Measurements from ENCODE around the gene TM2D3. TPM values are rescaled to one million over a fixed set of nuclear protein-coding genes. Genes with fewer than 3 reads are reported as not detected.
A peak's percentile ranks its signal among the peaks of the same experiment; 100 is the strongest.

TM2D3 gene
- total and polyA plus RNA-seq, 2 experiments from 2014 or later = 26.2 to 36.6 TPM

DNA sequence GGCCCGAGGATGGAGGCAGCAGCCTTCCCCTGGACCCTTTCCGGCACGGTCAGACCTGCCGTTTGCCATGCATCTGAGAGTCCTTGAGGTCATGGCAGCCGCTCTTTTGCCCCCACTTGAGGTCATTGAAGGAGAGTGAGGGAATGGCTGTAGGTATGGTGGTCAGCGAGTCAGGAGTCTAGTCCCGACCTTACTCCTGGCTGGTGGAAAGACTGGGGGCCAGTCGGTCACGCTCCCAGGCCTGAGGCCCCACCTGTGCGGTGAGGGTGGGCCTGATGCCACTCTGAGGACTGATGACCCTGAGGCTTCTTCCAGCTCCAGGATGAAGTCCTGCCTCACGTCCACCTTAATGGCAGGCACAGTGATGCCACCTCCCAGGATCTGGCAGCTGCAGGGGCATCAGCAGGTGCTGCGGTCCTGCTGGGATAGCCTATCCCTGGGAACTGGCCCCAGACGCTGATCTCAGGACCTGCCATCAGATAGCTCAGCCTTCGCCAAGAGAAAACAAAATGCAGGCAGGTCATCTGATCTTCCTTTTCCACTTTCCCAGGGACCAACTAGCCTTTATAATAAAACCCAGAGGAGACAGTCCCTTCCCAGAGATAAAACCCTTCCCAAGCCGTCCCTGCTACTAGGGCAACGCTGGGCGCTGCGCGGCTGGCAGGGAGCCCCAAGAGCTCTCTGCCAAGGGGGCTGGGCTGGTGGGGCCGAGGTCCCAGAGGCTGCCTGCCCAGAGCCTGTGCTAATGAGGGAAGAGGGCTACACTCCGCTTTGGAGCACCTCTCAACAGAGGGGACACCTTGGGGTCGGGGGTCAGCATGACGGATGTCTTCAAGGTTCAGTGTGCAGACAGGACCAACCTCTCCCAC lies 42.2 kb downstream of the TM2D3 start (continued):
- no peak for TF ChIP-seq ZNF331 (CRISPR knock-in tag; IDR thresholded peaks at IDR 0.05; ENCODE audit: low read depth)
- TF ChIP-seq, protein P1, sequence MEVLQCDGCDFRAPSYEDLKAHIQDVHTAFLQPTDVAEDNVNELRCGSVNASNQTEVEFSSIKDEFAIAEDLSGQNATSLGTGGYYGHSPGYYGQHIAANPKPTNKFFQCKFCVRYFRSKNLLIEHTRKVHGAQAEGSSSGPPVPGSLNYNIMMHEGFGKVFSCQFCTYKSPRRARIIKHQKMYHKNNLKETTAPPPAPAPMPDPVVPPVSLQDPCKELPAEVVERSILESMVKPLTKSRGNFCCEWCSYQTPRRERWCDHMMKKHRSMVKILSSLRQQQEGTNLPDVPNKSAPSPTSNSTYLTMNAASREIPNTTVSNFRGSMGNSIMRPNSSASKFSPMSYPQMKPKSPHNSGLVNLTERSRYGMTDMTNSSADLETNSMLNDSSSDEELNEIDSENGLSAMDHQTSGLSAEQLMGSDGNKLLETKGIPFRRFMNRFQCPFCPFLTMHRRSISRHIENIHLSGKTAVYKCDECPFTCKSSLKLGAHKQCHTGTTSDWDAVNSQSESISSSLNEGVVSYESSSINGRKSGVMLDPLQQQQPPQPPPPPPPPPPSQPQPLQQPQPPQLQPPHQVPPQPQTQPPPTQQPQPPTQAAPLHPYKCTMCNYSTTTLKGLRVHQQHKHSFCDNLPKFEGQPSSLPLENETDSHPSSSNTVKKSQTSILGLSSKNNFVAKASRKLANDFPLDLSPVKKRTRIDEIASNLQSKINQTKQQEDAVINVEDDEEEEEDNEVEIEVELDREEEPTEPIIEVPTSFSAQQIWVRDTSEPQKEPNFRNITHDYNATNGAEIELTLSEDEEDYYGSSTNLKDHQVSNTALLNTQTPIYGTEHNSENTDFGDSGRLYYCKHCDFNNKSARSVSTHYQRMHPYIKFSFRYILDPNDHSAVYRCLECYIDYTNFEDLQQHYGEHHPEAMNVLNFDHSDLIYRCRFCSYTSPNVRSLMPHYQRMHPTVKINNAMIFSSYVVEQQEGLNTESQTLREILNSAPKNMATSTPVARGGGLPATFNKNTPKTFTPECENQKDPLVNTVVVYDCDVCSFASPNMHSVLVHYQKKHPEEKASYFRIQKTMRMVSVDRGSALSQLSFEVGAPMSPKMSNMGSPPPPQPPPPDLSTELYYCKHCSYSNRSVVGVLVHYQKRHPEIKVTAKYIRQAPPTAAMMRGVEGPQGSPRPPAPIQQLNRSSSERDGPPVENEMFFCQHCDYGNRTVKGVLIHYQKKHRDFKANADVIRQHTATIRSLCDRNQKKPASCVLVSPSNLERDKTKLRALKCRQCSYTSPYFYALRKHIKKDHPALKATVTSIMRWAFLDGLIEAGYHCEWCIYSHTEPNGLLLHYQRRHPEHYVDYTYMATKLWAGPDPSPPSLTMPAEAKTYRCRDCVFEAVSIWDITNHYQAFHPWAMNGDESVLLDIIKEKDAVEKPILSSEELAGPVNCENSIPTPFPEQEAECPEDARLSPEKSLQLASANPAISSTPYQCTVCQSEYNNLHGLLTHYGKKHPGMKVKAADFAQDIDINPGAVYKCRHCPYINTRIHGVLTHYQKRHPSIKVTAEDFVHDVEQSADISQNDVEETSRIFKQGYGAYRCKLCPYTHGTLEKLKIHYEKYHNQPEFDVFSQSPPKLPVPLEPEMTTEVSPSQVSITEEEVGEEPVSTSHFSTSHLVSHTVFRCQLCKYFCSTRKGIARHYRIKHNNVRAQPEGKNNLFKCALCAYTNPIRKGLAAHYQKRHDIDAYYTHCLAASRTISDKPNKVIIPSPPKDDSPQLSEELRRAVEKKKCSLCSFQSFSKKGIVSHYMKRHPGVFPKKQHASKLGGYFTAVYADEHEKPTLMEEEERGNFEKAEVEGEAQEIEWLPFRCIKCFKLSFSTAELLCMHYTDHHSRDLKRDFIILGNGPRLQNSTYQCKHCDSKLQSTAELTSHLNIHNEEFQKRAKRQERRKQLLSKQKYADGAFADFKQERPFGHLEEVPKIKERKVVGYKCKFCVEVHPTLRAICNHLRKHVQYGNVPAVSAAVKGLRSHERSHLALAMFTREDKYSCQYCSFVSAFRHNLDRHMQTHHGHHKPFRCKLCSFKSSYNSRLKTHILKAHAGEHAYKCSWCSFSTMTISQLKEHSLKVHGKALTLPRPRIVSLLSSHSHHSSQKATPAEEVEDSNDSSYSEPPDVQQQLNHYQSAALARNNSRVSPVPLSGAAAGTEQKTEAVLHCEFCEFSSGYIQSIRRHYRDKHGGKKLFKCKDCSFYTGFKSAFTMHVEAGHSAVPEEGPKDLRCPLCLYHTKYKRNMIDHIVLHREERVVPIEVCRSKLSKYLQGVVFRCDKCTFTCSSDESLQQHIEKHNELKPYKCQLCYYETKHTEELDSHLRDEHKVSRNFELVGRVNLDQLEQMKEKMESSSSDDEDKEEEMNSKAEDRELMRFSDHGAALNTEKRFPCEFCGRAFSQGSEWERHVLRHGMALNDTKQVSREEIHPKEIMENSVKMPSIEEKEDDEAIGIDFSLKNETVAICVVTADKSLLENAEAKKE (CRISPR knock-in tag; IDR thresholded peaks at IDR 0.05) = no peak

DNA sequence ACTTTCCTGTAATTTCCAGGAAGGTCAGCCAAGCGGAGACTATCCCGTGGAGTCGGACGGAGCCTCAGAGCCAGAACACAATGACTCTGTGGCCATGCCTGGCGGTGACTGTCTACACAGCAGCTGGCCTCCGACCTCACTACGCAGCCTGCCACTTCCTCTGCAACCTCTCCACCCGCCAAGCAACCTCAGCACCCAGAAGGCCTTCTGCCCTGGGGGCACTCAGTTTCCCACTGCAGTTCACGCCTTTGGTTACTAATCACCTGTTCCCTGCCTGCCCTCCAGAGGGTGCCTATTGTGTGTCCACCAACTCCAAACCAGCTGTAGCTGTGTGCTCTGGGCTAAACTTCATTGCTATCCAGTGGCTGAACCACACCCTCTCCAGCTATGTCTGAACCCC lies 44.0 kb downstream of the TM2D3 start:
- no peak overlapping the region for H3K27ac ChIP-seq (ENCODE audit: low read depth)
- H3K36me3 ChIP-seq (ENCODE audit: insufficient read depth) = no peaks in the 10 kb centered on the region
- Mint-ChIP-seq H3K4me1 (no peaks in the 10 kb centered on the region; the same call in 2 of the 3 replicates), H3K36me3 (ENCODE audit: low read depth) (no peaks in the 10 kb centered on the region), H3K4me3 (no peak overlapping the region), H3K27ac (no peak overlapping the region), H3K27me3 (ENCODE audit: insufficient read depth, low read depth, poor library complexity) (peaks cover 8% of the 10 kb centered on the region), H3K9me3 (peaks cover 5% of the 10 kb centered on the region; the same call in 2 of the 3 replicates)
- H3K4me3 ChIP-seq = no peak overlapping the region
- H2AFZ ChIP-seq = no peak overlapping the region; the same call in 1 of the 2 replicates
- no peaks in the 10 kb centered on the region for H3F3A ChIP-seq (replicated peaks; ENCODE audit: low read depth)
- DNase-seq (ENCODE audit: low spot score) = no peak
- ATAC-seq = peak; percentile 68
- H3K4me1 ChIP-seq (ENCODE audit: insufficient read depth) = no peaks in the 10 kb centered on the region
- H3K4me2 ChIP-seq = no peak overlapping the region
- no peaks in the 10 kb centered on the region for H4K20me1 ChIP-seq (replicated peaks; ENCODE audit: insufficient read depth)
- TF ChIP-seq, protein P2, sequence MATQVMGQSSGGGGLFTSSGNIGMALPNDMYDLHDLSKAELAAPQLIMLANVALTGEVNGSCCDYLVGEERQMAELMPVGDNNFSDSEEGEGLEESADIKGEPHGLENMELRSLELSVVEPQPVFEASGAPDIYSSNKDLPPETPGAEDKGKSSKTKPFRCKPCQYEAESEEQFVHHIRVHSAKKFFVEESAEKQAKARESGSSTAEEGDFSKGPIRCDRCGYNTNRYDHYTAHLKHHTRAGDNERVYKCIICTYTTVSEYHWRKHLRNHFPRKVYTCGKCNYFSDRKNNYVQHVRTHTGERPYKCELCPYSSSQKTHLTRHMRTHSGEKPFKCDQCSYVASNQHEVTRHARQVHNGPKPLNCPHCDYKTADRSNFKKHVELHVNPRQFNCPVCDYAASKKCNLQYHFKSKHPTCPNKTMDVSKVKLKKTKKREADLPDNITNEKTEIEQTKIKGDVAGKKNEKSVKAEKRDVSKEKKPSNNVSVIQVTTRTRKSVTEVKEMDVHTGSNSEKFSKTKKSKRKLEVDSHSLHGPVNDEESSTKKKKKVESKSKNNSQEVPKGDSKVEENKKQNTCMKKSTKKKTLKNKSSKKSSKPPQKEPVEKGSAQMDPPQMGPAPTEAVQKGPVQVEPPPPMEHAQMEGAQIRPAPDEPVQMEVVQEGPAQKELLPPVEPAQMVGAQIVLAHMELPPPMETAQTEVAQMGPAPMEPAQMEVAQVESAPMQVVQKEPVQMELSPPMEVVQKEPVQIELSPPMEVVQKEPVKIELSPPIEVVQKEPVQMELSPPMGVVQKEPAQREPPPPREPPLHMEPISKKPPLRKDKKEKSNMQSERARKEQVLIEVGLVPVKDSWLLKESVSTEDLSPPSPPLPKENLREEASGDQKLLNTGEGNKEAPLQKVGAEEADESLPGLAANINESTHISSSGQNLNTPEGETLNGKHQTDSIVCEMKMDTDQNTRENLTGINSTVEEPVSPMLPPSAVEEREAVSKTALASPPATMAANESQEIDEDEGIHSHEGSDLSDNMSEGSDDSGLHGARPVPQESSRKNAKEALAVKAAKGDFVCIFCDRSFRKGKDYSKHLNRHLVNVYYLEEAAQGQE (IDR thresholded peaks at IDR 0.05; ENCODE audit: unreplicated experiment) = no peak
- TF ChIP-seq, protein P3, sequence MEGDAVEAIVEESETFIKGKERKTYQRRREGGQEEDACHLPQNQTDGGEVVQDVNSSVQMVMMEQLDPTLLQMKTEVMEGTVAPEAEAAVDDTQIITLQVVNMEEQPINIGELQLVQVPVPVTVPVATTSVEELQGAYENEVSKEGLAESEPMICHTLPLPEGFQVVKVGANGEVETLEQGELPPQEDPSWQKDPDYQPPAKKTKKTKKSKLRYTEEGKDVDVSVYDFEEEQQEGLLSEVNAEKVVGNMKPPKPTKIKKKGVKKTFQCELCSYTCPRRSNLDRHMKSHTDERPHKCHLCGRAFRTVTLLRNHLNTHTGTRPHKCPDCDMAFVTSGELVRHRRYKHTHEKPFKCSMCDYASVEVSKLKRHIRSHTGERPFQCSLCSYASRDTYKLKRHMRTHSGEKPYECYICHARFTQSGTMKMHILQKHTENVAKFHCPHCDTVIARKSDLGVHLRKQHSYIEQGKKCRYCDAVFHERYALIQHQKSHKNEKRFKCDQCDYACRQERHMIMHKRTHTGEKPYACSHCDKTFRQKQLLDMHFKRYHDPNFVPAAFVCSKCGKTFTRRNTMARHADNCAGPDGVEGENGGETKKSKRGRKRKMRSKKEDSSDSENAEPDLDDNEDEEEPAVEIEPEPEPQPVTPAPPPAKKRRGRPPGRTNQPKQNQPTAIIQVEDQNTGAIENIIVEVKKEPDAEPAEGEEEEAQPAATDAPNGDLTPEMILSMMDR (conservative IDR thresholded peaks at IDR 0.05; ENCODE audit: low read depth in 2 of 2) = peak in 1 of 2 experiments; percentile 44; a peak in 2 of 4 replicates
- H3K9me2 ChIP-seq (ENCODE audit: insufficient read depth) = no peaks in the 10 kb centered on the region
- no peaks in the 10 kb centered on the region for H3K79me2 ChIP-seq (replicated peaks; ENCODE audit: insufficient read depth)
- no peaks in the 10 kb centered on the region for H3K27me3 ChIP-seq (ENCODE audit: insufficient read depth)

All from GM23338 (cell line).